Progenitor cell of endocrine pancreas (in vitro differentiated cells): ENCODE data around the gene DHCR24. TPM values are rescaled to one million over a fixed set of nuclear protein-coding genes. Genes with fewer than 3 reads are reported as not detected.
A peak's percentile ranks its signal among the peaks of the same experiment; 100 is the strongest.
"Not testable (repeated sequence)": the region's sequence is repeated elsewhere in the genome, so short reads cannot be mapped to it uniquely, and the experiment has no call there.

Source experiments
- DNase-seq: peaks from one replicate; pipeline ENCODE4 v3.0.0; 2021; ENCODE audit warnings: low spot score; ENCODE audit not compliant: unreplicated experiment
- H3K27ac Mint-ChIP-seq: 2 replicates; pipeline ENCODE4 v1.8.0; 2021; ENCODE audit warnings: mild to moderate bottlenecking, moderate library complexity, mixed read lengths
- H3K27me3 Mint-ChIP-seq: 2 replicates; pipeline ENCODE4 v1.8.0; 2021; ENCODE audit warnings: mixed read lengths
- H3K36me3 Mint-ChIP-seq: 2 replicates; pipeline ENCODE4 v1.8.0; 2022; ENCODE audit warnings: mixed read lengths; ENCODE audit not compliant: insufficient read depth
- H3K4me1 Mint-ChIP-seq: 2 replicates; pipeline ENCODE4 v1.8.0; 2021; ENCODE audit warnings: low read depth, mixed read lengths
- H3K4me3 Mint-ChIP-seq: 2 replicates; pipeline ENCODE4 v1.8.0; 2021; ENCODE audit warnings: low read depth, mild to moderate bottlenecking, moderate library complexity, mixed read lengths
- H3K9me3 Mint-ChIP-seq: 2 replicates; pipeline ENCODE4 v1.8.0; 2021; ENCODE audit warnings: low read depth, mixed read lengths
- CTCF ChIP-seq: fragments of 200-600 bp; sonication (generic); IDR thresholded peaks from one replicate; pipeline ENCODE4 v1.5.0; 2021; ENCODE audit warnings: antibody characterized with exemption, mild to moderate bottlenecking; ENCODE audit not compliant: unreplicated experiment
- total RNA-seq: library from RNA; stranded (reverse); gene quantifications from 2 replicates; pipeline ENCODE4 v1.2.1, GENCODE V29; 2021

The DHCR24 gene
- total RNA-seq, 1 donor from 2014 or later = 229 TPM

- no peak for DNase-seq
- H3K4me3 Mint-ChIP-seq = peak overlapping the region; percentile 4
- H3K4me1 Mint-ChIP-seq = peaks cover 64% of the 10 kb centered on the region
- H3K9me3 Mint-ChIP-seq = no peaks in the 10 kb centered on the region
- H3K27me3 Mint-ChIP-seq = no peaks in the 10 kb centered on the region
- TF ChIP-seq CTCF = no peak
- H3K36me3 Mint-ChIP-seq = peaks cover 29% of the 10 kb centered on the region
- peak overlapping the region; percentile 33 for H3K27ac Mint-ChIP-seq
Measured at GRCh38 chr1:54882519-54882918, 4.5 kb downstream of the DHCR24 start.

GRCh38 chr1:54881604-54882003, 5.4 kb downstream of the DHCR24 start:
- not testable (repeated sequence) for H3K27ac Mint-ChIP-seq, H3K9me3 Mint-ChIP-seq, DNase-seq, H3K4me3 Mint-ChIP-seq, H3K27me3 Mint-ChIP-seq
- Mint-ChIP-seq H3K4me1 (peaks cover 68% of the 10 kb centered on the region), H3K36me3 (peaks cover 32% of the 10 kb centered on the region)

- Mint-ChIP-seq H3K36me3 (peaks cover 37% of the 10 kb centered on the region), H3K4me3 (no peak overlapping the region), H3K9me3 (no peaks in the 10 kb centered on the region), H3K4me1 (peaks cover 55% of the 10 kb centered on the region), H3K27ac (no peak overlapping the region), H3K27me3 (no peaks in the 10 kb centered on the region)
- TF ChIP-seq CTCF = no peak
- no peak for DNase-seq
Measured at GRCh38 chr1:54879872-54880271, 7.1 kb downstream of the DHCR24 start.

DNA sequence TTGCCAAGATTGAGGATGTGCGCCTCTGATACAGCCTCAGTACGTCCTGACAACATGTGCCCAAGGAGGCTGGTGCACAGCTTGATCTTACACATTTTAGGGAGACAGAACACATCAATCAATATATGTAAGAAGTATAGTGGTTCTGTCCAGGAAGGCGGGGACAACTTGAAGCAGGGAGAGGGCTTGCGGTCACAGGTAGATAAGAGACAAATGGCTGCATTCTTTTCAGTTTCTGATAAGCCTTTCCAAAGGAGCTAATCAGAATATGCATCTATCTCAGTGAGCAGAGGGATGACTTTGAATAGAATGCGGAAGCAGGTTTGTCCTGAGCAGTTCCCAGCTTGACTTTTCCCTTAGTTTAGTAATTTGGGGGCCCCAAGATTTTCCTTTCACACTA, 10.2 kb downstream of the DHCR24 start:
- peaks cover 31% of the 10 kb centered on the region for H3K36me3 Mint-ChIP-seq

GRCh38 chr1:54875000-54875399, 12.0 kb downstream of the DHCR24 start:
- H3K4me1 Mint-ChIP-seq = peaks cover 22% of the 10 kb centered on the region
- no peak overlapping the region for H3K4me3 Mint-ChIP-seq
- TF ChIP-seq CTCF = no peak
- no peaks in the 10 kb centered on the region for H3K9me3 Mint-ChIP-seq
- DNase-seq = no peak
- H3K27ac Mint-ChIP-seq = no peak overlapping the region
- H3K36me3 Mint-ChIP-seq = peaks cover 28% of the 10 kb centered on the region
- H3K27me3 Mint-ChIP-seq = no peaks in the 10 kb centered on the region

More for the DNA sequence above, 10.2 kb downstream of the DHCR24 start:
- H3K4me1 Mint-ChIP-seq = peaks cover 27% of the 10 kb centered on the region
- no peak for DNase-seq
- no peaks in the 10 kb centered on the region for H3K9me3 Mint-ChIP-seq
- no peak overlapping the region for H3K4me3 Mint-ChIP-seq
- H3K27ac Mint-ChIP-seq = peak overlapping the region; percentile 33
- no peak for TF ChIP-seq CTCF
- no peaks in the 10 kb centered on the region for H3K27me3 Mint-ChIP-seq

DNA sequence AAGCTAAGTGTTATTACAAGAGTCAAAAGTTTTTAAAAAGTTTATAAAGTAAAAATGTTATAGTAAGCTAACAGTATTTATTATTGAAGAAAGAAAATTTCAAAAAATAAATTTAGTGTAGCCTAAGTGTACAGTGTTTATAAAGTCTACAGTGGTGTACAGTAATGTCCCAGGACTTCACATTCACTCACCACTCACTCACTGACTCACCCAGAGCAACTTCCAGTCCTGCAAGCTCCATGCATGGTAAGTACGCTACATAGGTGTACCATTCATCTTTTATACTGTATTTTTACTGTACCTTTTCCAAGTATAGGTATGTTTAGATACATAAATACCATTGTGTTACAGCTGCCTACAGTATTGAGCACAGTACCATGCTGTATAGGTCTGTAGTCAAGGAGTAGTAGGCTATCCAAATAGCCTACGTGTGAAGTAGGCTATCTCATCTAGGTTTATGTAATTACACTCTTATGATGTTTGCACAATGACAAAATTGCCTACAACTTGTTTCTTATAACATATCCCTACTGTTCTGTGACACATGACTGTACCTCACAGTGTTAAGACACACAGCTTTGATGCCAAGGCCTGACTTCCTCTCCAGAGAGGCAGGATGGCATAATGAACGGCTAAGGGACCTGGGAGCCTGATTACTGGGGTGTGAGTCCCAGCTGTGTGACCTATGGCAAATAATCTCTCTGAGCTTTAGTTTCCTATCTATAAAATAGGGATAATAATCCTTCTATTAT, 12.7 kb downstream of the DHCR24 start:
- no peaks in the 10 kb centered on the region for H3K27me3 Mint-ChIP-seq
- TF ChIP-seq CTCF = no peak
- H3K36me3 Mint-ChIP-seq = peaks cover 24% of the 10 kb centered on the region
- no peak overlapping the region for H3K4me3 Mint-ChIP-seq
- no peak overlapping the region for H3K27ac Mint-ChIP-seq
- no peak for DNase-seq
- peaks cover 14% of the 10 kb centered on the region for H3K4me1 Mint-ChIP-seq
- no peaks in the 10 kb centered on the region for H3K9me3 Mint-ChIP-seq
